Transverse colon (tissue), 4 donors: ENCODE results near the gene UNCX. TPM values are rescaled to one million over a fixed set of nuclear protein-coding genes. Genes with fewer than 3 reads are reported as not detected.
"Not testable (repeated sequence)": the region's sequence is repeated elsewhere in the genome, so short reads cannot be mapped to it uniquely, and the experiment has no call there.

Experiments used
- DNase-seq: peaks from one replicate; pipeline ENCODE4 v3.0.0-alpha.2; 2019
- H3K27ac ChIP-seq, 4 donors: fragments of 200-600 bp; sonication (generic); 2 replicates each; pipeline ENCODE4 v1.5.1; 2016 to 2018; ENCODE audit warnings: inconsistent platforms in 4 of 4
- H3K27me3 ChIP-seq: fragments of 200-600 bp; sonication (generic); 2 replicates; pipeline ENCODE4 v1.5.1; 2017; ENCODE audit warnings: inconsistent platforms
- H3K36me3 ChIP-seq, 4 donors: fragments of 200-600 bp; sonication (generic); 2 replicates each; pipeline ENCODE4 v1.5.1; 2017 to 2019; ENCODE audit warnings: inconsistent platforms in 4 of 4
- H3K4me1 ChIP-seq, 4 donors: fragments of 200-600 bp; sonication (generic); 2 replicates each; pipeline ENCODE4 v1.5.1; 2017 to 2020; ENCODE audit warnings: inconsistent platforms in 4 of 4
- H3K4me3 ChIP-seq, 4 donors: fragments of 200-600 bp; sonication (generic); 1 replicate in 1 of 4; 2 replicates in 3 of 4; pipeline versions ENCODE4 v1.5.1 to v1.6.1; 2017 to 2019; ENCODE audit warnings: inconsistent platforms in 4 of 4
- H3K9me3 ChIP-seq, 2 donors: fragments of 200-600 bp; sonication (generic); 2 replicates each; pipeline ENCODE4 v1.5.1; 2017 to 2019; ENCODE audit warnings: inconsistent platforms in 2 of 2
- CTCF ChIP-seq, 5 experiments: fragments of 200-600 bp in 3 of 5; fragments of 450-650 bp in 2 of 5; sonication (generic) in 3 of 5; IDR thresholded peaks; 1 replicate in 2 of 5; 2 replicates in 3 of 5; pipeline ENCODE4 v1.5.1; 2016 to 2017; ENCODE audit warnings: antibody characterized with exemption in 5 of 5, inconsistent platforms in 3 of 5, mild to moderate bottlenecking in 2 of 5, moderate library complexity in 1 of 5
- EP300 ChIP-seq: sonication (generic); formaldehyde crosslinking; IDR thresholded peaks from one replicate; pipeline ENCODE4 v1.6.1; 2017; ENCODE audit warnings: antibody characterized with exemption, low read depth
- POLR2A ChIP-seq: fragments of 450-650 bp; IDR thresholded peaks from one replicate; pipeline ENCODE4 v1.6.1; 2016; ENCODE audit warnings: antibody characterized with exemption, mild to moderate bottlenecking, moderate library complexity
- POLR2AphosphoS5 ChIP-seq, 3 donors: sonication (generic); formaldehyde crosslinking; IDR thresholded peaks; one replicate each; pipeline ENCODE4 v1.6.1; 2016; ENCODE audit warnings: antibody characterized with exemption in 3 of 3
- WGBS, 2 donors: methylation state at CpG; one replicate each; pipeline ENCODE4 v1.1.5; 2018; ENCODE audit warnings: low coverage in 1 of 2; 5-methylcytosine and 5-hydroxymethylcytosine counted together
- in situ Hi-C, 4 donors: fragments of 200-750 bp; cut with MboI; loops; one replicate each; pipeline versions ENCODE4 v1.15.0 to v1.15.1; 2017; ENCODE audit warnings: low sequenced_read_pairs in 3 of 4, low pct_ligation_motif_present in 1 of 4, low pct_unique_long_range_greater_than_20kb in 1 of 4
- intact Hi-C: fragments of 100-400 bp; cut with DNase I; formaldehyde crosslinking; loops from one replicate; pipeline ENCODE4 v1.15.1; 2023; ENCODE audit warnings: low total_unique reads
- total RNA-seq, 4 donors: library from RNA; depleted of rRNA; stranded (reverse); fragments of >200 nt; gene quantifications; one replicate each; pipeline ENCODE4 v1.1.0, GENCODE V29; 2016

The UNCX gene
- total RNA-seq, 4 donors from 2014 or later, result not detected

- no peak overlapping the region for H3K27ac ChIP-seq
- in situ Hi-C loops (no loop called here), intact Hi-C loops (no loop called here)
- DNase-seq, result no peak
- TF ChIP-seq POLR2AphosphoS5 (IDR thresholded peaks at IDR 0.05), result no peak
- no peaks in the 10 kb centered on the region for H3K9me3 ChIP-seq
- H3K4me1 ChIP-seq, result peaks cover 0 to 11% (median 0%) of the 10 kb centered on the region in 4 donors
- no peak overlapping the region for H3K4me3 ChIP-seq
- H3K27me3 ChIP-seq, result peaks cover 93% of the 10 kb centered on the region
- no peaks in the 10 kb centered on the region for H3K36me3 ChIP-seq
- WGBS, 2 donors, result 15% methylated on average over 23 of the region's 35 CpGs; no CpG with 5 or more reads in 1 of the 2 donors
These were observed 21.6 kb upstream of the UNCX start for GRCh38 chr7:1210979-1211608.

- no peaks in the 10 kb centered on the region for H3K9me3 ChIP-seq
- no peak overlapping the region for H3K4me3 ChIP-seq
- peaks cover 96% of the 10 kb centered on the region for H3K27me3 ChIP-seq
- no peak overlapping the region for H3K27ac ChIP-seq
- H3K4me1 ChIP-seq, result peaks cover 0 to 11% (median 0%) of the 10 kb centered on the region in 4 donors
- DNase-seq, result no peak
- intact Hi-C loops, result no loop called here
- WGBS, 2 donors, result 71% methylated on average over 11 of the region's 11 CpGs; no CpG with 5 or more reads in 1 of the 2 donors
- H3K36me3 ChIP-seq, result no peaks in the 10 kb centered on the region
- in situ Hi-C loops, result no loop called here
- TF ChIP-seq POLR2AphosphoS5 (IDR thresholded peaks at IDR 0.05), result no peak
- no peak for TF ChIP-seq CTCF (IDR thresholded peaks at IDR 0.05)
- no peak for TF ChIP-seq EP300
- no peak for TF ChIP-seq POLR2A
These were observed 21.1 kb upstream of the UNCX start for GRCh38 chr7:1211611-1212010.

- intact Hi-C loops, H3K27ac ChIP-seq, in situ Hi-C loops, H3K9me3 ChIP-seq, DNase-seq, H3K36me3 ChIP-seq, H3K4me3 ChIP-seq: not testable (repeated sequence)
- Histone ChIP-seq H3K27me3 (peaks cover 100% of the 10 kb centered on the region), H3K4me1 (peaks cover 0 to 11% (median 0%) of the 10 kb centered on the region in 4 donors)
- 67 to 81% methylated on average over 3 to 5 of the region's 5 CpGs for WGBS, 2 donors
These were observed 20.6 kb upstream of the UNCX start for GRCh38 chr7:1212025-1212424.

GRCh38 chr7:1214516-1214915 lies 18.2 kb upstream of the UNCX start:
- Histone ChIP-seq H3K4me1 (peaks cover 0 to 11% (median 0%) of the 10 kb centered on the region in 4 donors), H3K27ac (no peak overlapping the region), H3K9me3 (no peaks in the 10 kb centered on the region), H3K27me3 (peaks cover 97% of the 10 kb centered on the region), H3K4me3 (no peak overlapping the region), H3K36me3 (no peaks in the 10 kb centered on the region)
- no peak for DNase-seq
- 73% methylated on average over 18 of the region's 18 CpGs; no CpG with 5 or more reads in 1 of the 2 donors for WGBS, 2 donors
- intact Hi-C loops, result no loop called here
- TF ChIP-seq CTCF (IDR thresholded peaks at IDR 0.05), result no peak
- TF ChIP-seq EP300, result no peak
- no peak for TF ChIP-seq POLR2A
- no peak for TF ChIP-seq POLR2AphosphoS5 (IDR thresholded peaks at IDR 0.05)
- in situ Hi-C loops, result no loop called here

GRCh38 chr7:1218541-1219165 lies 14.0 kb upstream of the UNCX start:
- Histone ChIP-seq H3K27me3 (peaks cover 89% of the 10 kb centered on the region), H3K9me3 (no peaks in the 10 kb centered on the region), H3K36me3 (no peaks in the 10 kb centered on the region), H3K4me1 (no peaks in the 10 kb centered on the region), H3K4me3 (no peak overlapping the region), H3K27ac (no peak overlapping the region)
- TF ChIP-seq POLR2AphosphoS5 (IDR thresholded peaks at IDR 0.05), result no peak
- WGBS, 2 donors, result 55 to 68% methylated on average over 3 to 22 of the region's 24 CpGs
- DNase-seq, result no peak
- in situ Hi-C loops, result no loop called here
- intact Hi-C loops, result loop anchor here (5.0 kb wide), 1 partner anchor 259 kb away; no protein-coding TSS in a partner anchor
